Tibial artery (tissue), 4 donors: ENCODE data around the gene KCNH1.

Experiments
- DNase-seq, 2 donors: peaks; one replicate each; pipeline ENCODE4 v3.0.0-alpha.2; 2019
- H3K27ac ChIP-seq, 2 donors: fragments of 200-600 bp; sonication (generic) in 1 of 2; 1 replicate in 1 of 2; 2 replicates in 1 of 2; pipeline ENCODE4 v1.5.1; 2018 to 2019; ENCODE audit warnings: mild to moderate bottlenecking in 1 of 2
- H3K27me3 ChIP-seq, 2 donors: fragments of 200-600 bp; sonication (generic) in 1 of 2; one replicate each; pipeline versions ENCODE4 v1.5.1 to v1.6.0; 2016 to 2019
- H3K36me3 ChIP-seq, 3 donors: fragments of 200-600 bp; sonication (generic) in 2 of 3; one replicate each; pipeline ENCODE4 v1.5.1; 2016 to 2019; ENCODE audit warnings: mild to moderate bottlenecking in 2 of 3
- H3K4me1 ChIP-seq, 4 donors: fragments of 200-600 bp; sonication (generic) in 2 of 4; 1 replicate in 3 of 4; 2 replicates in 1 of 4; pipeline ENCODE4 v1.5.1; 2016 to 2019
- H3K4me3 ChIP-seq, 2 donors: fragments of 200-600 bp; sonication (generic) in 1 of 2; 1 replicate in 1 of 2; 2 replicates in 1 of 2; pipeline ENCODE4 v1.5.1; 2018 to 2019; ENCODE audit warnings: mild to moderate bottlenecking in 2 of 2
- H3K9me3 ChIP-seq, 3 donors: fragments of 200-600 bp; sonication (generic) in 1 of 3; one replicate each; pipeline ENCODE4 v1.5.1; 2016 to 2019
- CTCF ChIP-seq, 2 experiments: fragments of 200-600 bp in 1 of 2; fragments of 450-650 bp in 1 of 2; IDR thresholded peaks; one replicate each; pipeline ENCODE4 v1.5.1; 2017 to 2019; ENCODE audit warnings: antibody characterized with exemption in 2 of 2, mild to moderate bottlenecking in 1 of 2, moderate library complexity in 1 of 2
- intact Hi-C: fragments of 100-400 bp; cut with DNase I; formaldehyde crosslinking; loops from one replicate; pipeline ENCODE4 v1.15.0; 2023; ENCODE audit warnings: low total_unique reads

The KCNH1 gene

GRCh38 chr1:210647406-210648333 is 486.3 kb downstream of the KCNH1 start:
- TF ChIP-seq CTCF (IDR thresholded peaks at IDR 0.05), result no peak
- Histone ChIP-seq H3K4me1 (no peaks in the 10 kb centered on the region), H3K27ac (no peak overlapping the region), H3K36me3 (no peaks in the 10 kb centered on the region), H3K4me3 (no peak overlapping the region), H3K9me3 (no peaks in the 10 kb centered on the region), H3K27me3 (no peaks in the 10 kb centered on the region)
- intact Hi-C loops, result loop anchor here (5.0 kb wide), 1 partner anchor 1260 kb away; no protein-coding TSS in a partner anchor
- DNase-seq, result no peak

GRCh38 chr1:210646258-210646616 is 487.7 kb downstream of the KCNH1 start:
- no peak for DNase-seq
- intact Hi-C loops, result loop anchor here (5.0 kb wide), 1 partner anchor 1259 kb away; no protein-coding TSS in a partner anchor
- H3K27ac ChIP-seq, result no peak overlapping the region
- no peaks in the 10 kb centered on the region for H3K9me3 ChIP-seq
- no peak overlapping the region for H3K4me3 ChIP-seq
- H3K4me1 ChIP-seq, result no peaks in the 10 kb centered on the region
- no peaks in the 10 kb centered on the region for H3K36me3 ChIP-seq
- no peaks in the 10 kb centered on the region for H3K27me3 ChIP-seq
- no peak for TF ChIP-seq CTCF (IDR thresholded peaks at IDR 0.05)

- no peak for TF ChIP-seq CTCF (IDR thresholded peaks at IDR 0.05)
- no peak for DNase-seq
- Histone ChIP-seq H3K9me3 (no peaks in the 10 kb centered on the region), H3K4me3 (no peak overlapping the region), H3K36me3 (no peaks in the 10 kb centered on the region), H3K27ac (no peak overlapping the region), H3K4me1 (no peaks in the 10 kb centered on the region), H3K27me3 (no peaks in the 10 kb centered on the region)
- intact Hi-C loops, result loop anchor here (5.0 kb wide), 1 partner anchor 1258 kb away; no protein-coding TSS in a partner anchor
These were observed 488.2 kb downstream of the KCNH1 start for GRCh38 chr1:210645582-210646257.

- DNase-seq, result no peak
- H3K4me1 ChIP-seq, result no peaks in the 10 kb centered on the region
- TF ChIP-seq CTCF (IDR thresholded peaks at IDR 0.05), result no peak
- H3K36me3 ChIP-seq, result no peaks in the 10 kb centered on the region
- no peaks in the 10 kb centered on the region for H3K27me3 ChIP-seq
- intact Hi-C loops, result no loop called here
- no peak overlapping the region for H3K4me3 ChIP-seq
- no peaks in the 10 kb centered on the region for H3K9me3 ChIP-seq
- no peak overlapping the region for H3K27ac ChIP-seq
These were observed 492.4 kb downstream of the KCNH1 start for GRCh38 chr1:210641582-210641981.

GRCh38 chr1:210635108-210635507 is 498.8 kb downstream of the KCNH1 start:
- no peak for DNase-seq
- intact Hi-C loops, result no loop called here
- no peak overlapping the region for H3K4me3 ChIP-seq
- no peak for TF ChIP-seq CTCF (IDR thresholded peaks at IDR 0.05)
- H3K27me3 ChIP-seq, result no peaks in the 10 kb centered on the region
- no peaks in the 10 kb centered on the region for H3K4me1 ChIP-seq
- H3K36me3 ChIP-seq, result no peaks in the 10 kb centered on the region
- H3K9me3 ChIP-seq, result no peaks in the 10 kb centered on the region
- H3K27ac ChIP-seq, result no peak overlapping the region
